Mammary epithelial cell (primary cell): ENCODE results near the gene ST6GALNAC1.
A peak's percentile ranks its signal among the peaks of the same experiment; 100 is the strongest.

Experiments
- EZH2 ChIP-seq: IDR thresholded peaks from 2 replicates; pipeline ENCODE4 v1.6.1; 2012; ENCODE audit warnings: low read length, inconsistent platforms, borderline replicate concordance
- TF ChIP-seq, protein P1 (sequence below), 2 donors: IDR thresholded peaks in 1 of 2; conservative IDR thresholded peaks in 1 of 2; 2 replicates each; pipeline ENCODE4 v1.5.1; 2011 to 2012; ENCODE audit warnings: inconsistent platforms in 2 of 2, low read length in 2 of 2, mild to moderate bottlenecking in 2 of 2, control low read depth in 1 of 2, low read depth in 1 of 2; ENCODE audit not compliant: insufficient read depth in 1 of 2; ENCODE audit errors: extremely low read depth in 1 of 2

DNA sequence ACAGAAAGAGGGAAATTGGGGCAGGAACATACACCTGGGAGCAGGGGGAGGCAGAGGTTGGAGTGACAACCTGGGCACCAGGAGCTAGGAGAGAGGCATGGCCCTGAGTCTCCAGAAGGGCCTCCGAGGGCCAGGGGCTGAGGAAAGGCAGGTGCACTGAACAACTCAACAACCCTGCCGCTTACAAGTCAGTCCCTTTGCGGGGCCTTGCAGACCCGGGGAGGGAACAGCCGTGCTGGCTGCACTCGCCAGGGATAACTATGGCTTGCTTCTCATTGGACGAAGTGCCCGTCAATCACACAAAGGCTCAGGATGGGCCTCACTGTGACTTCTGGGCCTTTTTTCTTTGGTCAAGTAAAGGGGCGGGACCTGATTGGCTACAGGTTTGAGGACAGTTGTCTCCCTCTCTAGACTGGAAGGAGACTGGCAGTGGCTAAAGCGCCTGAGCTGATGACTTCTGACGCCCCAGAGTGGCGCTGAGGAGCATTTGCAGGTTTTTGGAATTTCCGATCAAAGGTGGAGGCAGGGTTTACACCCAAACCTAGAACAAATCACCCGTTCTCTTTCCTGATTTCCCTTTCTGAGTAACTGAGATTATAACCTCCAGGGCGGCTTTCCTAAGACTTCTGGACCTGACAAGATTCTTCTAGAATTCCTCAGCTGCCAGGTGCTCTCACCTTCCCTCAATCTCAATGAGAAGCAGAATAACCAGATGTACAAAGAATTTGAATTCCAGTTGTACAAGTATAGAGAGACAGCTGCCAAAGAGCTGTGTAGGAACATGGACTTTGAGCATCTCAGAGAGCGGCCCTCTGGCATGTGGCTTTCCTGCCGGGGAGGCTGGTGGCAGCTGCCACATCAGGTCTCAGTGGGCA, 30.3 kb downstream of the ST6GALNAC1 start:
- TF ChIP-seq, protein P1, sequence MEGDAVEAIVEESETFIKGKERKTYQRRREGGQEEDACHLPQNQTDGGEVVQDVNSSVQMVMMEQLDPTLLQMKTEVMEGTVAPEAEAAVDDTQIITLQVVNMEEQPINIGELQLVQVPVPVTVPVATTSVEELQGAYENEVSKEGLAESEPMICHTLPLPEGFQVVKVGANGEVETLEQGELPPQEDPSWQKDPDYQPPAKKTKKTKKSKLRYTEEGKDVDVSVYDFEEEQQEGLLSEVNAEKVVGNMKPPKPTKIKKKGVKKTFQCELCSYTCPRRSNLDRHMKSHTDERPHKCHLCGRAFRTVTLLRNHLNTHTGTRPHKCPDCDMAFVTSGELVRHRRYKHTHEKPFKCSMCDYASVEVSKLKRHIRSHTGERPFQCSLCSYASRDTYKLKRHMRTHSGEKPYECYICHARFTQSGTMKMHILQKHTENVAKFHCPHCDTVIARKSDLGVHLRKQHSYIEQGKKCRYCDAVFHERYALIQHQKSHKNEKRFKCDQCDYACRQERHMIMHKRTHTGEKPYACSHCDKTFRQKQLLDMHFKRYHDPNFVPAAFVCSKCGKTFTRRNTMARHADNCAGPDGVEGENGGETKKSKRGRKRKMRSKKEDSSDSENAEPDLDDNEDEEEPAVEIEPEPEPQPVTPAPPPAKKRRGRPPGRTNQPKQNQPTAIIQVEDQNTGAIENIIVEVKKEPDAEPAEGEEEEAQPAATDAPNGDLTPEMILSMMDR (conservative IDR thresholded peaks at IDR 0.05 in 1 of 2, IDR thresholded peaks at IDR 0.05 in 1 of 2; ENCODE audit: extremely low read depth in 1 of 2, insufficient read depth in 1 of 2, low read depth in 1 of 2, low read length in 2 of 2), result peak; percentile 37 to 77
- no peak for TF ChIP-seq EZH2
